HS-27A (cell line): ENCODE measurements around the gene SERF2.
"Not testable (repeated sequence)": the region's sequence is repeated elsewhere in the genome, so short reads cannot be mapped to it uniquely, and the experiment has no call there.

ENCODE experiments used
- DNase-seq: peaks from one replicate; pipeline ENCODE4 v3.0.0-alpha.2; 2012; ENCODE audit warnings: low read depth, missing footprints

Gene SERF2

GRCh38 chr15:43793647-43794046 is 1.5 kb downstream of the SERF2 start:
- DNase-seq, result no peak

- DNase-seq, result no peak
Measured at GRCh38 chr15:43794269-43795037, 2.3 kb downstream of the SERF2 start.

GRCh38 chr15:43795197-43795596 is 3.1 kb downstream of the SERF2 start:
- no peak for DNase-seq

GRCh38 chr15:43795997-43796396 is 3.9 kb downstream of the SERF2 start:
- no peak for DNase-seq

GRCh38 chr15:43796566-43796965 is 4.4 kb downstream of the SERF2 start:
- no peak for DNase-seq

- no peak for DNase-seq
Measured at GRCh38 chr15:43799209-43799944, 7.3 kb downstream of the SERF2 start.

GRCh38 chr15:43799945-43800285 is 7.8 kb downstream of the SERF2 start, which contains the start of gene SERINC4:
TSS of gene SERINC4 (minus strand) at chr15:43800220. CDS start at chr15:43799986, 234 bp downstream.
- no peak for DNase-seq

GRCh38 chr15:43800286-43801141 is 8.4 kb downstream of the SERF2 start, which contains the start of gene HYPK:
TSS of gene HYPK (plus strand) at chr15:43800599. CDS start at chr15:43800623, 24 bp downstream.
- DNase-seq, result peak; percentile 52

- not testable (repeated sequence) for DNase-seq
Measured at GRCh38 chr15:43802676-43803075, 10.6 kb downstream of the SERF2 start.

- no peak for DNase-seq
Measured at GRCh38 chr15:43808435-43808950, 16.4 kb downstream of the SERF2 start.

GRCh38 chr15:43808960-43809678 is 17.0 kb downstream of the SERF2 start:
- no peak for DNase-seq

- DNase-seq, result not testable (repeated sequence)
Measured at GRCh38 chr15:43815064-43815463, 22.9 kb downstream of the SERF2 start.

- no peak for DNase-seq
Measured at GRCh38 chr15:43821505-43821904, 29.4 kb downstream of the SERF2 start.

GRCh38 chr15:43824302-43825246 is 32.5 kb downstream of the SERF2 start, which contains the start of gene MFAP1:
TSS of gene MFAP1 (minus strand) at chr15:43824690. CDS start at chr15:43824569, 121 bp downstream.
- DNase-seq, result peak; percentile 94

GRCh38 chr15:43825305-43825704 is 33.2 kb downstream of the SERF2 start:
- DNase-seq, result not testable (repeated sequence)

GRCh38 chr15:43826029-43826507 is 33.9 kb downstream of the SERF2 start:
- no peak for DNase-seq

GRCh38 chr15:43826508-43827341 is 34.6 kb downstream of the SERF2 start, which contains the start of gene WDR76:
TSS of gene WDR76 (plus strand) at chr15:43827002. CDS start at chr15:43827033, 31 bp downstream.
- DNase-seq, result peak; percentile 52

- no peak for DNase-seq
Measured at GRCh38 chr15:43828061-43828657, 36.0 kb downstream of the SERF2 start.
